Body of pancreas (tissue), 4 donors: ENCODE measurements around the gene NYNRIN.

Source experiments
- POLR2A ChIP-seq, 3 donors: fragments of 450-650 bp; IDR thresholded peaks; one replicate each; pipeline ENCODE4 v1.6.1; 2016; ENCODE audit warnings: antibody characterized with exemption in 3 of 3, mild to moderate bottlenecking in 2 of 3
- TF ChIP-seq, protein P1 (sequence below), 7 experiments: fragments of 450-650 bp in 4 of 7; fragments of 200-600 bp in 3 of 7; sonication (generic) in 3 of 7; IDR thresholded peaks; one replicate each; pipeline ENCODE4 v1.5.1; 2016 to 2019; ENCODE audit warnings: antibody characterized with exemption in 7 of 7

- TF ChIP-seq, protein P1, sequence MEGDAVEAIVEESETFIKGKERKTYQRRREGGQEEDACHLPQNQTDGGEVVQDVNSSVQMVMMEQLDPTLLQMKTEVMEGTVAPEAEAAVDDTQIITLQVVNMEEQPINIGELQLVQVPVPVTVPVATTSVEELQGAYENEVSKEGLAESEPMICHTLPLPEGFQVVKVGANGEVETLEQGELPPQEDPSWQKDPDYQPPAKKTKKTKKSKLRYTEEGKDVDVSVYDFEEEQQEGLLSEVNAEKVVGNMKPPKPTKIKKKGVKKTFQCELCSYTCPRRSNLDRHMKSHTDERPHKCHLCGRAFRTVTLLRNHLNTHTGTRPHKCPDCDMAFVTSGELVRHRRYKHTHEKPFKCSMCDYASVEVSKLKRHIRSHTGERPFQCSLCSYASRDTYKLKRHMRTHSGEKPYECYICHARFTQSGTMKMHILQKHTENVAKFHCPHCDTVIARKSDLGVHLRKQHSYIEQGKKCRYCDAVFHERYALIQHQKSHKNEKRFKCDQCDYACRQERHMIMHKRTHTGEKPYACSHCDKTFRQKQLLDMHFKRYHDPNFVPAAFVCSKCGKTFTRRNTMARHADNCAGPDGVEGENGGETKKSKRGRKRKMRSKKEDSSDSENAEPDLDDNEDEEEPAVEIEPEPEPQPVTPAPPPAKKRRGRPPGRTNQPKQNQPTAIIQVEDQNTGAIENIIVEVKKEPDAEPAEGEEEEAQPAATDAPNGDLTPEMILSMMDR (IDR thresholded peaks at IDR 0.05) = no peak
- TF ChIP-seq POLR2A (IDR thresholded peaks at IDR 0.05) = no peak
These were observed 42.7 kb downstream of the NYNRIN start for GRCh38 chr14:24441485-24441884.
